ENCODE results near the gene KRTAP29-1. TPM values are rescaled to one million over a fixed set of nuclear protein-coding genes. Genes with fewer than 3 reads are reported as not detected.
"Not testable (repeated sequence)": the region's sequence is repeated elsewhere in the genome, so short reads cannot be mapped to it uniquely, and the experiment has no call there.

KRTAP29-1 gene
- total RNA-seq, 1 donor from 2014 or later = not detected

GRCh38 chr17:41304091-41304490, 1.4 kb upstream of the KRTAP29-1 start:
- ATAC-seq = no peak
- DNase-seq (ENCODE audit: low spot score) = no peak

GRCh38 chr17:41302981-41303380, 330 bp upstream of the KRTAP29-1 start:
- no peak for ATAC-seq
- no peak for DNase-seq (ENCODE audit: low spot score)

GRCh38 chr17:41301204-41301790, 1.4 kb downstream of the KRTAP29-1 start:
- DNase-seq (ENCODE audit: low spot score) (no peak), ATAC-seq (no peak)

GRCh38 chr17:41298458-41299135, 4.1 kb downstream of the KRTAP29-1 start:
- ATAC-seq (no peak), DNase-seq (ENCODE audit: low spot score) (no peak)

DNA sequence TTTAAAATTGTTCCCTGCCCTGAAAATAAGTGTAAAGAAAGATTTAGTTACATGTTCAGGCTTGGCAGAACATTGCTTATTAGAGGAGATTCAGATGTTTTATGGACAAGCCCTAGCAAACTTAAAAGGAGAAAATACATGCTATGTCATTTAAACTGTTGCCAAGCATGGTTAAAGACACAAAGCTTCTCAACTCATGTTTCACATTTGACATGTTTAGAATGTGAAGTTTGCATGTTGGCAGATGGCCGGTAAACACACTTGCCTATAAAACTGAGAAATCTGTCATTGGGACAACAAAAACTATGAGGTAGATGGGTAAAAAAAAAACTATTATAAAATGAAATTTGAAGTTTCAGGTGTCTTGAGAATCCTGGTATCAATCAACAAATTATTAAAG, 5.8 kb downstream of the KRTAP29-1 start:
- ATAC-seq = no peak

DNA sequence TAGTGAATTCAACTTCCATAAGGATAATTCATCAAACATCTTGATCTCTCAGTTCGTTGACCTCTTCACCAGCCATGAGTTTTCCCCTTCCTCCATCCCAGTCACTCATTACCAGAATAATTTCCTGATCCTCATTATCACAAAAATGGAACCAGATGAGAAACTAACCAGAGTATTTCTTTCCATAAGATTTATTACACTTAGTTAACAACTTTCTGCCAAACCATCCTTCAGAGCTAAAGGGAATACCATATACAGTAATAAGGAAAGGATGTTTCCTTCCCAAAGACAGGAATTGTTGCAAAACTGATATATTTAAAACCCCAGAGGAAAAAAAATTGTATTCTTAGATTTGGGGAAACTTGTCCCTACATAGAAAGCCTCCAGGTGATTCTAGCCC, 8.6 kb downstream of the KRTAP29-1 start:
- DNase-seq (ENCODE audit: low spot score) (no peak), ATAC-seq (no peak)

More for the DNA sequence above, 5.8 kb downstream of the KRTAP29-1 start:
- no peak for DNase-seq (ENCODE audit: low spot score)

GRCh38 chr17:41287050-41287449, 15.6 kb downstream of the KRTAP29-1 start:
- ATAC-seq = no peak

GRCh38 chr17:41284546-41284945, 18.1 kb downstream of the KRTAP29-1 start:
- ATAC-seq = no peak
- no peak for DNase-seq (ENCODE audit: low spot score)

More at GRCh38 chr17:41287050-41287449, 15.6 kb downstream of the KRTAP29-1 start:
- no peak for DNase-seq (ENCODE audit: low spot score)

DNA sequence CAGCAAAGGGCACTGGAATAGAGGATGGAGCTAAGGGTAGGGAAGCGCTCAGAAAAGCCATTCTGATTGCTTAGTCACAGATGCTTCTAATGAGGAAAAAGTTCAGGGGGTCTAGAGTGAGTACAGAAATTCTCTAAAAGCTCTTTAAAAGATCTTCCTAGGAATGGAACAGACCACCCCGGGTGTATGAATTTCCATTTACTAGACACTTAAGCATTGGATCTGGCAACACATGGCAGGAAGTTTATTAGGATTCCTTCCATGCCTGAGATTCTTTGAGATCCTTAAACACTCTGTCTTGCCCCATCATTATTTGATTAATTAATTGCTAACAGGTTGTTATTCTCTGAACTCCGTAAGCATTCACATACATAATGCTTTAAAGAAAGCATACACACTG, 18.6 kb downstream of the KRTAP29-1 start:
- no peak for DNase-seq (ENCODE audit: low spot score)
- no peak for ATAC-seq

- ATAC-seq (no peak), DNase-seq (ENCODE audit: low spot score) (no peak)
These were observed 24.3 kb downstream of the KRTAP29-1 start for GRCh38 chr17:41278176-41278955.

DNA sequence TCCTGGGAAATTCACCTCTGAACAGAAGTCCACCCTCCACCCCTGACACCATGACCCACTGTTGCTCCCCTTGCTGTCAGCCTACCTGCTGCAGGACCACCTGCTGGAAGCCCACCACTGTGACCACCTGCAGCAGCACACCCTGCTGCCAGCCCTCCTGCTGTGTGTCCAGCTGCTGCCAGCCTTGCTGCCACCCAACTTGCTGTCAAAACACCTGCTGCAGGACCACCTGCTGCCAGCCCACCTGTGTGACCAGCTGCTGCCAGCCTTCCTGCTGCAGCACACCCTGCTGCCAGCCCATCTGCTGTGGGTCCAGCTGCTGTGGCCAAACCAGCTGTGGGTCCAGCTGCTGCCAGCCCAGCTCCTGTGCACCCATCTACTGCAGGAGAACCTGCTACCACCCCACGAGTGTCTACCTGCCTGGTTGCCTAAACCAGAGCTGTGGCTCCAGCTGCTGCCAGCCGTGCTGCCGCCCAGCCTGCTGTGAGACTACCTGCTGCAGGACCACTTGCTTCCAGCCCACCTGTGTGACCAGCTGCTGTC, 26.9 kb downstream of the KRTAP29-1 start, which contains the start of gene KRTAP9-7:
Gene KRTAP9-7 (plus strand): TSS at position 51 of the 543 bp plus-strand sequence. CDS start 0 bp downstream, at position 51.
- not testable (repeated sequence) for DNase-seq (ENCODE audit: low spot score); ATAC-seq

- DNase-seq (ENCODE audit: low spot score) = no peak
- ATAC-seq = no peak
These were observed 30.8 kb downstream of the KRTAP29-1 start for GRCh38 chr17:41271858-41272257.

DNA sequence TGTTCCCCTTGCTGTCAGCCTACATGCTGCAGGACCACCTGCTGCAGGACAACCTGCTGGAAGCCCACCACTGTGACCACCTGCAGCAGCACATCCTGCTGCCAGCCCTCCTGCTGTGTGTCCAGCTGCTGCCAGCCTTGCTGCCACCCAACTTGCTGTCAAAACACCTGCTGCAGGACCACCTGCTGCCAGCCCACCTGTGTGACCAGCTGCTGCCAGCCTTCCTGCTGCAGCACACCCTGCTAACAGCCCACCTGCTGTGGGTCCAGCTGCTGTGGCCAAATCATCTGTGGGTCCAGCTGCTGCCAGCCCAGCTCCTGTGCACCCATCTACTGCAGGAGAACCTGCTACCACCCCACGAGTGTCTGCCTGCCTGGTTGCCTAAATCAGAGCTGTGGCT, 31.3 kb downstream of the KRTAP29-1 start:
- not testable (repeated sequence) for DNase-seq (ENCODE audit: low spot score); ATAC-seq

DNA sequence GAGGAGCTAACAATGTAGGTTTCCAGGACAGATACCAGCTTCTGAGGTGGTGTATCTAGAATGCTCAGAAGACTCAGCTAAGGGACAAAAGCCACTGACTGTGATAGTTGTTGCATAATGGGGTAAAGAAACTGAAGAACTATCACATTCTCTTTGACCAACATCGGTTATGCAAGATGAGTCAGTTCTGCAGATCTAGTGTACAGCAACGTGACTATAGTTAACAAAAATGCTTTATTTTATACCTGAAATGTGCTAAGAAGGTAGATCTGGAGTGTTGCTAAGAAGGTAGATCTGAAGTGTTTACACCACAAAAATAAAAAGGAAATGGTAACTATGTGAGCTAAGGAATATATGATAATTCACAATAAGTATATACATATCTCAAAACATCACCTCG, 34.9 kb downstream of the KRTAP29-1 start:
- ATAC-seq = no peak
- DNase-seq (ENCODE audit: low spot score) = no peak

DNA sequence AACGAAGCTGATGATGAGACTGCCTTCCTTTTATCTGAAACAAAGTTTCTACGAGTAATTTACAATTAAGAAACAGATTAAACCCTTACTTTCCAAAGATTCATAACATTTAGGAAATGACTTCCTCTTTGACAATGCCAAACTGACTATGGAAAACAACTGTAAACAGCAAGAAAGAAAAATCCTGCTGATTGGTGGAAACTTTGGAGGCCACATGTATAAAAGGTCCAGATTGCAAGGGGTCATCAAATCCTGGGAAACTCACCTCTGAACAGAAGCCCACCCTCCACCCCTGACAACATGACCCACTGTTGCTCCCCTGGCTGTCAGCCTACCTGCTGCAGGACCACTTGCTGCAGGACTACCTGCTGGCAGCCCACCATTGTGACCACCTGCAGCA, 37.6 kb downstream of the KRTAP29-1 start, which contains the start of gene KRTAP9-6:
Gene KRTAP9-6 (plus strand): TSS at position 301 of the 400 bp plus-strand sequence. CDS start 0 bp downstream, at position 301.
- ATAC-seq (no peak), DNase-seq (ENCODE audit: low spot score) (no peak)

DNA sequence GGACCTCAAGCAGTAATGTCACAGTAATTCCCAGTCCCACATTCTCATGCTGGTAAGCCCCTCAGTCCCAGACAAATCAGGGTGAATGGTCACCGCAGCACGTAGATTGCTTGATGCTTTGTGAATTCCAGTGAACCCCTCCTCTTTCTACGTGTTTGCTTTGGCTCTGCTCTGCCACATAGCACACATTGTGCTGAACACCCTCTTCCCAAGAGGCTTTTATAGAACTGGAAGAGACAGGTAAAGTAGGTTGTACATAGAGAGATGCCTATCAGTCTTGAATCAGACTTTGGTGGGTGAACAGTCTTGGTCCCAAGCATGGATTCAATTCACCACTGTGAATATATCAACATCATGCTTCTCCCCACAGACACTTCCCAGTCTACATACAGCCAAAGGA, 38.1 kb downstream of the KRTAP29-1 start:
- DNase-seq (ENCODE audit: low spot score) (no peak), ATAC-seq (no peak)

DNA sequence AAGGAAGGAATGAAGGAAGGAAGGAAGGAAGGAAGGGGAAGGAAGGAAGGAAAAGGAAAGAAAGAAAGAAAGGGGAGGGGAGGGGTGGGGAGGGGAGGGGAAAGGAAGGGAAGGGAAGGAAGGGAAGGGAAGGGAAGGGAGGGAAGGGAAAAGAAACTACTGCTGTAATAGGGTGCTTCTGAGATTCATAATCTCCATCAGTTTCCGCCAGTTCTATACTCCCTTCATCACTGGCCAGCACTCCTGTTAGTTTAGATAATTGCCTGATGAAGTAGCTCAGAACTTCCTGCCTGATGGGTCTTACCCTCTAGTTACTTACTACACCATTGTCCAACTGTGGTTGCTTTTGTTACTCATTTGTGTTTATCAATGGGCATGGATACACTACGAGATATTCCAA, 39.4 kb downstream of the KRTAP29-1 start:
- ATAC-seq (no peak), DNase-seq (ENCODE audit: low spot score) (no peak)

DNA sequence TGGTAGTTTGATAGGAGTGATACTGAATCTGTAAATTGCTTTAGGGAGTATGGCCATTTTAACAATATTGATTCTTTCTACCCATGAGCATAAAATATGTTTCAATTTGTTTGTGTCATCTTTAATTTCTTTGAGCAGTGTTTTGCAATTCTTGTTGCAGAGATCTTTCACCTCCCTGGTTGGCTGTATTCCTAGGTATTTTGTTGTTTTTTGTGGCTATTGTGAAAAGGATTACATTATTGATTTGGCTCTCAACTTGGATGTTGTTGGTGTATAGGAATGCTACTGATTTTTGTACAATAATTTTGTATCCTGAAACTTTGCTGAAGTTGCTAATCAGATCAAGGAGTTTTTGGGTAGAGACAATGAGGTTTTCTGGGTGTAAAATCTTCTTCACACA, 44.2 kb downstream of the KRTAP29-1 start:
- no peak for ATAC-seq
- DNase-seq (ENCODE audit: low spot score) = no peak

- no peak for ATAC-seq
- no peak for DNase-seq (ENCODE audit: low spot score)
These were observed 46.4 kb downstream of the KRTAP29-1 start for GRCh38 chr17:41256291-41256685.

GRCh38 chr17:41255381-41256290, 47.0 kb downstream of the KRTAP29-1 start, which contains the start of gene KRTAP9-9:
Gene KRTAP9-9 (plus strand): TSS chr17:41255384.
- ATAC-seq = not testable (repeated sequence)

More at GRCh38 chr17:41255381-41256290, 47.0 kb downstream of the KRTAP29-1 start, which contains the start of gene KRTAP9-9:
- not testable (repeated sequence) for DNase-seq (ENCODE audit: low spot score)
